Psoas muscle (tissue), 8 donors: ENCODE results near the gene UGT2B15. TPM values are rescaled to one million over a fixed set of nuclear protein-coding genes. Genes with fewer than 3 reads are reported as not detected.
"Not testable (repeated sequence)": the region's sequence is repeated elsewhere in the genome, so short reads cannot be mapped to it uniquely, and the experiment has no call there.

Experiments used
- ATAC-seq, 4 donors: fragments of 200-7000 bp; cut with Tn5 transposase; one replicate each; pipeline ENCODE4 v1.9.1; 2020; ENCODE audit warnings: moderate library complexity in 3 of 4, mild to moderate bottlenecking in 2 of 4
- DNase-seq, 2 donors: peaks; one replicate each; pipeline ENCODE4 v3.0.0-alpha.2; 2020
- H3K27ac ChIP-seq: fragments of 200-600 bp; one replicate; pipeline ENCODE4 v1.8.0; 2022
- H3K27me3 ChIP-seq, 3 donors: fragments of 200-600 bp in 1 of 3; one replicate each; pipeline versions ENCODE4 v1.6.1 to v1.8.0; 2013 to 2022; ENCODE audit warnings: low read length in 2 of 3, mild to moderate bottlenecking in 2 of 3, moderate library complexity in 1 of 3; ENCODE audit not compliant: insufficient read depth in 3 of 3
- H3K36me3 ChIP-seq, 2 donors: fragments of 200-600 bp in 1 of 2; one replicate each; pipeline versions ENCODE4 v1.6.1 to v1.8.0; 2013 to 2022; ENCODE audit warnings: low read depth in 1 of 2, mild to moderate bottlenecking in 1 of 2, moderate library complexity in 1 of 2; ENCODE audit not compliant: insufficient read depth in 1 of 2
- H3K4me1 ChIP-seq: fragments of 200-600 bp; one replicate; pipeline ENCODE4 v1.8.0; 2022
- H3K4me3 ChIP-seq: fragments of 200-600 bp; one replicate; pipeline ENCODE4 v1.8.0; 2022; ENCODE audit warnings: mild to moderate bottlenecking
- H3K9me3 ChIP-seq: fragments of 200-600 bp; one replicate; pipeline ENCODE4 v1.8.0; 2022
- CTCF ChIP-seq: fragments of 200-600 bp; IDR thresholded peaks from one replicate; pipeline ENCODE4 v1.8.0; 2022; ENCODE audit warnings: antibody characterized with exemption
- WGBS, 3 donors: extraction: QIAGEN DNeasy Blood & Tissue Kit; methylation state at CpG; one replicate each; pipeline versions ENCODE4 v1.1.6 to v1.1.7; 2013; 5-methylcytosine and 5-hydroxymethylcytosine counted together
- intact Hi-C, 2 donors: fragments of 100-400 bp; cut with DNase I; formaldehyde crosslinking; loops; one replicate each; pipeline versions ENCODE4 v1.11.0 to v1.14.2; 2022
- polyA plus RNA-seq, 3 donors: library from polyadenylated mRNA; stranded (reverse); fragments of 200-250 nt; gene quantifications; one replicate each; pipeline ENCODE4 v1.2.3, GENCODE V29; 2013
- total RNA-seq, 4 donors: library from RNA; stranded (reverse); fragmentation: NEBNext Ultra II Directional in 2 of 4; extraction: Animal tissue kit (Norgen Biotek cat#: 25700) in 2 of 4; gene quantifications; one replicate each; pipeline versions ENCODE4 v1.2.1 to v1.2.4, GENCODE V29; 2021 to 2023
- donor health status: healthy with polysubstance abuse.
- donor health status: DM: no; HTN: no; CAD: no; lungs with moderate emphysema.
- donor health status: Bipolar disorder and iron deficiency.
- donor health status: healthy.
- donor health status: DM: yes; HTN: yes; CAD: no.
- donor health status: DM: no; HTN: no; CAD: no.
- donor health status: DM: no; HTN: no; CAD: no.
- donor health status: DM: yes; HTN: yes; CAD: no.

Gene UGT2B15
- total and polyA plus RNA-seq, 7 donors = 0.26 TPM; not detected in 6

GRCh38 chr4:68691186-68691585 lies 20.7 kb upstream of the UGT2B15 start:
- no peaks in the 10 kb centered on the region for H3K27me3 ChIP-seq
- ATAC-seq = no peak
- TF ChIP-seq CTCF = no peak
- 61 to 64% (median 64%) methylated on average over 3 of the region's 3 CpGs for WGBS, 3 donors
- H3K9me3 ChIP-seq = peaks cover 2% of the 10 kb centered on the region
- no peak for DNase-seq
- H3K4me3 ChIP-seq = no peak overlapping the region
- no peaks in the 10 kb centered on the region for H3K36me3 ChIP-seq
- intact Hi-C loops = no loop called here
- H3K27ac ChIP-seq = no peak overlapping the region
- H3K4me1 ChIP-seq = no peaks in the 10 kb centered on the region

- H3K4me3 ChIP-seq = no peak overlapping the region
- intact Hi-C loops = no loop called here
These were observed 12.6 kb upstream of the UGT2B15 start for GRCh38 chr4:68683034-68683433.

GRCh38 chr4:68681298-68681697 lies 10.8 kb upstream of the UGT2B15 start:
- H3K27ac ChIP-seq, ATAC-seq, H3K4me3 ChIP-seq, DNase-seq, H3K36me3 ChIP-seq, H3K9me3 ChIP-seq, intact Hi-C loops, H3K4me1 ChIP-seq, H3K27me3 ChIP-seq: not testable (repeated sequence)
- 76 to 83% (median 78%) methylated on average over 3 of the region's 3 CpGs for WGBS, 3 donors

More at GRCh38 chr4:68683034-68683433, 12.6 kb upstream of the UGT2B15 start:
- TF ChIP-seq CTCF = no peak
- DNase-seq (no peak), ATAC-seq (no peak)
- H3K36me3 ChIP-seq = no peaks in the 10 kb centered on the region
- WGBS, 3 donors = 75 to 77% (median 76%) methylated on average over 5 of the region's 5 CpGs
- H3K27me3 ChIP-seq = no peaks in the 10 kb centered on the region
- H3K4me1 ChIP-seq = no peaks in the 10 kb centered on the region
- H3K27ac ChIP-seq = no peak overlapping the region
- no peaks in the 10 kb centered on the region for H3K9me3 ChIP-seq

GRCh38 chr4:68673143-68673542 lies 2.7 kb upstream of the UGT2B15 start:
- H3K36me3 ChIP-seq = no peaks in the 10 kb centered on the region
- H3K27me3 ChIP-seq = no peaks in the 10 kb centered on the region
- WGBS, 3 donors = 91 to 92% (median 91%) methylated on average over 7 of the region's 7 CpGs
- no peak overlapping the region for H3K27ac ChIP-seq
- no peak for TF ChIP-seq CTCF
- no peaks in the 10 kb centered on the region for H3K4me1 ChIP-seq
- no peak for DNase-seq
- H3K4me3 ChIP-seq = no peak overlapping the region
- intact Hi-C loops = no loop called here
- no peak for ATAC-seq
- H3K9me3 ChIP-seq = no peaks in the 10 kb centered on the region

- intact Hi-C loops, H3K4me1 ChIP-seq, H3K4me3 ChIP-seq, H3K27ac ChIP-seq, H3K27me3 ChIP-seq, ATAC-seq, H3K9me3 ChIP-seq, DNase-seq, H3K36me3 ChIP-seq: not testable (repeated sequence)
These were observed 765 bp upstream of the UGT2B15 start for GRCh38 chr4:68671217-68671616.

GRCh38 chr4:68668537-68669163 lies 1.8 kb downstream of the UGT2B15 start:
- DNase-seq, H3K4me1 ChIP-seq, H3K36me3 ChIP-seq, ATAC-seq, H3K27me3 ChIP-seq, H3K9me3 ChIP-seq, H3K27ac ChIP-seq, H3K4me3 ChIP-seq: not testable (repeated sequence)
- intact Hi-C loops = loop anchor here in 1 of 2 donors (5.0 kb wide), 1 partner anchor 101 kb away; no protein-coding TSS in a partner anchor

GRCh38 chr4:68667551-68667950 lies 2.9 kb downstream of the UGT2B15 start:
- not testable (repeated sequence) for ATAC-seq
- intact Hi-C loops = loop anchor here in 1 of 2 donors (5.0 kb wide), 1 partner anchor 100 kb away; no protein-coding TSS in a partner anchor

GRCh38 chr4:68664721-68665120 lies 5.7 kb downstream of the UGT2B15 start:
- H3K9me3 ChIP-seq, H3K36me3 ChIP-seq, ATAC-seq, H3K4me3 ChIP-seq, H3K4me1 ChIP-seq, H3K27me3 ChIP-seq, H3K27ac ChIP-seq: not testable (repeated sequence)
- DNase-seq = peak in 1 of 2 donors; percentile 26
- WGBS, 3 donors = 30 to 48% (median 32%) methylated on average over 3 of the region's 3 CpGs
- intact Hi-C loops = loop anchor here in 1 of 2 donors (5.0 kb wide), 1 partner anchor 97 kb away; no protein-coding TSS in a partner anchor

More at GRCh38 chr4:68667551-68667950, 2.9 kb downstream of the UGT2B15 start:
- not testable (repeated sequence) for H3K9me3 ChIP-seq, H3K27ac ChIP-seq, H3K36me3 ChIP-seq, DNase-seq, H3K4me3 ChIP-seq, H3K4me1 ChIP-seq, H3K27me3 ChIP-seq
